ENCODE data around the gene TRIM37. TPM values are rescaled to one million over a fixed set of nuclear protein-coding genes. Genes with fewer than 3 reads are reported as not detected.

Gene TRIM37
- polyA plus RNA-seq, 1 of the 3 experiments (the other 2 are of a cell fraction), result 20.5 TPM

DNA sequence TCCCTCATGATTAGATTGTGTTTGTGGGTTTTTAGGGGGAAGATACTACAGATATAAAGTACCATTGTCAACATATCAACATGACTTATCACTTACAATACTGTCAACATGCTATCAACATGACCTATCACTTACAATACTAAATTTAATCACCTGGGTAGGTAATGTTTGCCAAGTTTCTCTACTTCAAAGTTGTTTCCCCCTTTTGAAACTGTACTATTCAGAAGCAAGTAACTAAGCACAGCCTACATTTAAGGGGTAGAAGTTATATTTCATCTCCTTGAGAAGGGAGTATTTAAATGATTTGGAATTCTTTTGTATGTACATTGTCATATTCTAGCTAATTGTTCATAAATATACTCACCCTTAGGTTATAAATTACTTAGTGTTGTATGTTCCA is 68.7 kb downstream of the TRIM37 start:
- no peak overlapping the region for H3K27ac ChIP-seq (ENCODE audit: low read depth in 2 of 2, low read length in 1 of 2)
- CTCF ChIA-PET, result interaction anchor here (1.3 kb wide), 1 partner anchor 327 kb away, joined by 4 read pairs; no protein-coding TSS in a partner anchor
- DNase-seq, result no peak
- no peak overlapping the region for H3K9ac ChIP-seq
- H3F3A ChIP-seq (replicated peaks; ENCODE audit: insufficient read depth), result no peaks in the 10 kb centered on the region
- no peak overlapping the region for H2AFZ ChIP-seq (ENCODE audit: low read depth)
- POLR2A ChIA-PET, result no interaction called here
- peaks cover 36 to 65% of the 10 kb centered on the region in 2 experiments for H3K36me3 ChIP-seq (replicated peaks in 1 of 2; ENCODE audit: control insufficient read depth in 1 of 2, insufficient read depth in 2 of 2, low read length in 1 of 2)
- H3K27me3 ChIP-seq (ENCODE audit: insufficient read depth), result no peaks in the 10 kb centered on the region
- no peak overlapping the region for H3K4me2 ChIP-seq
- H3K9me3 ChIP-seq, result no peaks in the 10 kb centered on the region
- H4K20me1 ChIP-seq (ENCODE audit: insufficient read depth), result no peaks in the 10 kb centered on the region
- H3K9me2 ChIP-seq, result no peaks in the 10 kb centered on the region
- H3K4me1 ChIP-seq (ENCODE audit: control insufficient read depth in 1 of 2, insufficient read depth in 2 of 2, low read depth in 1 of 2, low read length in 1 of 2), result no peaks in the 10 kb centered on the region
- no peaks in the 10 kb centered on the region for H3K79me2 ChIP-seq (ENCODE audit: insufficient read depth)
- no peak overlapping the region for H3K4me3 ChIP-seq (ENCODE audit: low read depth in 2 of 2, low read length in 1 of 2)
- TF ChIP-seq POLR2AphosphoS5 (IDR thresholded peaks at IDR 0.05; ENCODE audit: low read depth, low read length), result no peak
- TF ChIP-seq, protein P1, sequence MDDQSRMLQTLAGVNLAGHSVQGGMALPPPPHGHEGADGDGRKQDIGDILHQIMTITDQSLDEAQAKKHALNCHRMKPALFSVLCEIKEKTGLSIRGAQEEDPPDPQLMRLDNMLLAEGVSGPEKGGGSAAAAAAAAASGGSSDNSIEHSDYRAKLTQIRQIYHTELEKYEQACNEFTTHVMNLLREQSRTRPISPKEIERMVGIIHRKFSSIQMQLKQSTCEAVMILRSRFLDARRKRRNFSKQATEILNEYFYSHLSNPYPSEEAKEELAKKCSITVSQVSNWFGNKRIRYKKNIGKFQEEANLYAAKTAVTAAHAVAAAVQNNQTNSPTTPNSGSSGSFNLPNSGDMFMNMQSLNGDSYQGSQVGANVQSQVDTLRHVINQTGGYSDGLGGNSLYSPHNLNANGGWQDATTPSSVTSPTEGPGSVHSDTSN (IDR thresholded peaks at IDR 0.05), result no peak
- no peak for TF ChIP-seq SIN3A (IDR thresholded peaks at IDR 0.05; ENCODE audit: borderline replicate concordance, low read depth, low read length)
- no peak for TF ChIP-seq NRF1 (IDR thresholded peaks at IDR 0.05; ENCODE audit: low read depth, low read length)
- TF ChIP-seq FOXJ3 (CRISPR knock-in tag; IDR thresholded peaks at IDR 0.05), result no peak
- TF ChIP-seq SMC3 (IDR thresholded peaks at IDR 0.05; ENCODE audit: low read depth, low read length), result no peak
- TF ChIP-seq MXI1 (IDR thresholded peaks at IDR 0.05; ENCODE audit: low read depth, low read length), result no peak
- TF ChIP-seq RFX5 (IDR thresholded peaks at IDR 0.05; ENCODE audit: low read length), result no peak
- TF ChIP-seq RXRA (IDR thresholded peaks at IDR 0.05; ENCODE audit: borderline replicate concordance, low read depth), result no peak

DNA sequence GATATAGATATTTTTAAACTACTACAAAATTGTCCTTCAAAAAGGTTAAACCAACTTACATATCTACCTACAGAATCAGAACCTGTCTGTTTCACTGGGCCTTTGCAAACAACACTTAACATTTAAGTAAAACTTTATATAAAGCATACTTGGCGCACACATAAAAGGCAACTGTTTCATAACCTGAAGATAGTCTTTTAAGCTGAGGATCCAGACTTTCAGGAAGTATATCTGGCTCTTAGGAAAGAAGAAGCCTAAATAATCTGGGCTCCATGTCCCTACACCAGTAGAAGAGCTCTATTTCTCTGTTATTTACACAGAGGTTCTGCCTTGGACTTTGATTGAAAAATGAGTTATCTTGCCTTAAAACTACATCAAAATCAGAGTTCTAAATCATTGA is 75.9 kb downstream of the TRIM37 start:
- WGBS (ENCODE audit: low lambda C conversion rate), result 97% methylated on average over 1 of the region's 1 CpG
- Histone ChIP-seq H3K4me1 (ENCODE audit: control insufficient read depth in 1 of 2, insufficient read depth in 2 of 2, low read depth in 1 of 2, low read length in 1 of 2) (no peaks in the 10 kb centered on the region), H3K27ac (ENCODE audit: low read depth in 2 of 2, low read length in 1 of 2) (no peak overlapping the region), H3K36me3 (replicated peaks in 1 of 2; ENCODE audit: control insufficient read depth in 1 of 2, insufficient read depth in 2 of 2, low read length in 1 of 2) (peaks cover 45 to 72% of the 10 kb centered on the region in 2 experiments), H3K4me3 (ENCODE audit: low read depth in 2 of 2, low read length in 1 of 2) (no peak overlapping the region), H3K79me2 (ENCODE audit: insufficient read depth) (no peaks in the 10 kb centered on the region), H3K4me2 (no peak overlapping the region), H2AFZ (ENCODE audit: low read depth) (no peak overlapping the region), H4K20me1 (ENCODE audit: insufficient read depth) (no peaks in the 10 kb centered on the region), H3K9ac (no peak overlapping the region), H3K9me3 (no peaks in the 10 kb centered on the region), H3F3A (replicated peaks; ENCODE audit: insufficient read depth) (no peaks in the 10 kb centered on the region), H3K27me3 (ENCODE audit: insufficient read depth) (no peaks in the 10 kb centered on the region), H3K9me2 (no peaks in the 10 kb centered on the region)
- TF ChIP-seq, protein P1 (IDR thresholded peaks at IDR 0.05), result no peak
- TF ChIP-seq RAD21 (IDR thresholded peaks at IDR 0.05; ENCODE audit: low read length), result no peak
- CTCF ChIA-PET, result interaction anchor here (0.8 to 2.0 kb wide), 3 partner anchors 26 to 512 kb away, joined by 4 to 8 read pairs (median 5); no protein-coding TSS in a partner anchor
- no peak for DNase-seq
- POLR2A ChIA-PET, result no interaction called here

DNA sequence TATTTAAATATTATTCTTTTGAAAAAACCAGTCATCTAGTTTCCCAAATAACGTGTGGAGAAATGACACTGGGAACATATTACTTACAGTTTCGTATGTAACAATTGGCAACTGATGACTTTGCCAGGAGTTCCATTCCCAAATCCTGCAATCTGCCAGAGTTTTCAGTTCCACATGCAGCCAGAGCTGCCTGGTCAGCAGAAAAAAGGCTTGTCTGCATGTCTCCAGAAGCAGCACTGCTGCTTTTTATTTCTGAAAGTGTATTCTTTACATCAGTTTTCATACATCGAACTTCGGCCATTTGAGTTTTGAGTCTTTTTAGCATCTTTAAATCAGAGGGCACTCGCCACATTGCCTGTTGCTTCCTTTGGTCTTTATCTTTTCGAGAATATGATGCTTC is 78.4 kb downstream of the TRIM37 start:
- Histone ChIP-seq H3K9me3 (no peaks in the 10 kb centered on the region), H3K79me2 (ENCODE audit: insufficient read depth) (peaks cover 5% of the 10 kb centered on the region; the same call in 1 of the 2 replicates), H3K4me1 (ENCODE audit: control insufficient read depth in 1 of 2, insufficient read depth in 2 of 2, low read depth in 1 of 2, low read length in 1 of 2) (no peaks in the 10 kb centered on the region), H2AFZ (ENCODE audit: low read depth) (no peak overlapping the region), H3F3A (replicated peaks; ENCODE audit: insufficient read depth) (peaks cover 5% of the 10 kb centered on the region), H3K9ac (no peak overlapping the region), H3K27me3 (ENCODE audit: insufficient read depth) (no peaks in the 10 kb centered on the region), H3K4me3 (ENCODE audit: low read depth in 2 of 2, low read length in 1 of 2) (no peak overlapping the region), H3K36me3 (replicated peaks in 1 of 2; ENCODE audit: control insufficient read depth in 1 of 2, insufficient read depth in 2 of 2, low read length in 1 of 2) (peaks cover 45 to 56% of the 10 kb centered on the region in 2 experiments), H3K27ac (ENCODE audit: low read depth in 2 of 2, low read length in 1 of 2) (no peak overlapping the region), H3K4me2 (no peak overlapping the region), H3K9me2 (no peaks in the 10 kb centered on the region), H4K20me1 (ENCODE audit: insufficient read depth) (no peaks in the 10 kb centered on the region)
- POLR2A ChIA-PET, result no interaction called here
- no peak for DNase-seq
- CTCF ChIA-PET, result no interaction called here
- WGBS (ENCODE audit: low lambda C conversion rate), result 95% methylated on average over 6 of the region's 6 CpGs
- TF ChIP-seq TEAD4 (IDR thresholded peaks at IDR 0.05; ENCODE audit: borderline replicate concordance, insufficient read depth) (no peak), ELF1 (IDR thresholded peaks at IDR 0.05) (no peak), RFX5 (IDR thresholded peaks at IDR 0.05; ENCODE audit: low read length) (no peak), MEF2A (IDR thresholded peaks at IDR 0.05; ENCODE audit: borderline replicate concordance, low read depth) (no peak), YY1 (IDR thresholded peaks at IDR 0.05; ENCODE audit: low read depth) (no peak), JUND (IDR thresholded peaks at IDR 0.05) (no peak), POLR2AphosphoS5 (IDR thresholded peaks at IDR 0.05; ENCODE audit: low read depth, low read length) (no peak), FOXM1 (IDR thresholded peaks at IDR 0.05; ENCODE audit: low read depth) (no peak), GATA2 (CRISPR knock-in tag; IDR thresholded peaks at IDR 0.05) (no peak), FOXJ3 (CRISPR knock-in tag; IDR thresholded peaks at IDR 0.05) (no peak)
- TF ChIP-seq, protein P2, sequence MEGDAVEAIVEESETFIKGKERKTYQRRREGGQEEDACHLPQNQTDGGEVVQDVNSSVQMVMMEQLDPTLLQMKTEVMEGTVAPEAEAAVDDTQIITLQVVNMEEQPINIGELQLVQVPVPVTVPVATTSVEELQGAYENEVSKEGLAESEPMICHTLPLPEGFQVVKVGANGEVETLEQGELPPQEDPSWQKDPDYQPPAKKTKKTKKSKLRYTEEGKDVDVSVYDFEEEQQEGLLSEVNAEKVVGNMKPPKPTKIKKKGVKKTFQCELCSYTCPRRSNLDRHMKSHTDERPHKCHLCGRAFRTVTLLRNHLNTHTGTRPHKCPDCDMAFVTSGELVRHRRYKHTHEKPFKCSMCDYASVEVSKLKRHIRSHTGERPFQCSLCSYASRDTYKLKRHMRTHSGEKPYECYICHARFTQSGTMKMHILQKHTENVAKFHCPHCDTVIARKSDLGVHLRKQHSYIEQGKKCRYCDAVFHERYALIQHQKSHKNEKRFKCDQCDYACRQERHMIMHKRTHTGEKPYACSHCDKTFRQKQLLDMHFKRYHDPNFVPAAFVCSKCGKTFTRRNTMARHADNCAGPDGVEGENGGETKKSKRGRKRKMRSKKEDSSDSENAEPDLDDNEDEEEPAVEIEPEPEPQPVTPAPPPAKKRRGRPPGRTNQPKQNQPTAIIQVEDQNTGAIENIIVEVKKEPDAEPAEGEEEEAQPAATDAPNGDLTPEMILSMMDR (IDR thresholded peaks at IDR 0.05), result no peak
- TF ChIP-seq, protein P3, sequence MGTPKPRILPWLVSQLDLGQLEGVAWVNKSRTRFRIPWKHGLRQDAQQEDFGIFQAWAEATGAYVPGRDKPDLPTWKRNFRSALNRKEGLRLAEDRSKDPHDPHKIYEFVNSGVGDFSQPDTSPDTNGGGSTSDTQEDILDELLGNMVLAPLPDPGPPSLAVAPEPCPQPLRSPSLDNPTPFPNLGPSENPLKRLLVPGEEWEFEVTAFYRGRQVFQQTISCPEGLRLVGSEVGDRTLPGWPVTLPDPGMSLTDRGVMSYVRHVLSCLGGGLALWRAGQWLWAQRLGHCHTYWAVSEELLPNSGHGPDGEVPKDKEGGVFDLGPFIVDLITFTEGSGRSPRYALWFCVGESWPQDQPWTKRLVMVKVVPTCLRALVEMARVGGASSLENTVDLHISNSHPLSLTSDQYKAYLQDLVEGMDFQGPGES (IDR thresholded peaks at IDR 0.05; ENCODE audit: low read depth, low read length), result no peak
